ENCODE results near the gene EDN3.

The EDN3 gene

GRCh38 chr20:59295531-59295930, 4.9 kb upstream of the EDN3 start:
- Mint-ChIP-seq H3K4me3 (no peak overlapping the region), H3K27ac (no peak overlapping the region), H3K4me1 (ENCODE audit: low read depth) (peaks cover 3% of the 10 kb centered on the region), H3K36me3 (no peaks in the 10 kb centered on the region), H3K9me3 (ENCODE audit: low read depth) (no peaks in the 10 kb centered on the region), H3K27me3 (peaks cover 14% of the 10 kb centered on the region)

- Mint-ChIP-seq H3K27ac (no peak overlapping the region), H3K36me3 (no peaks in the 10 kb centered on the region), H3K4me3 (no peak overlapping the region), H3K27me3 (peaks cover 21% of the 10 kb centered on the region), H3K9me3 (ENCODE audit: low read depth) (no peaks in the 10 kb centered on the region), H3K4me1 (ENCODE audit: low read depth) (peaks cover 3% of the 10 kb centered on the region)
Measured at GRCh38 chr20:59297686-59298085, 2.7 kb upstream of the EDN3 start.

DNA sequence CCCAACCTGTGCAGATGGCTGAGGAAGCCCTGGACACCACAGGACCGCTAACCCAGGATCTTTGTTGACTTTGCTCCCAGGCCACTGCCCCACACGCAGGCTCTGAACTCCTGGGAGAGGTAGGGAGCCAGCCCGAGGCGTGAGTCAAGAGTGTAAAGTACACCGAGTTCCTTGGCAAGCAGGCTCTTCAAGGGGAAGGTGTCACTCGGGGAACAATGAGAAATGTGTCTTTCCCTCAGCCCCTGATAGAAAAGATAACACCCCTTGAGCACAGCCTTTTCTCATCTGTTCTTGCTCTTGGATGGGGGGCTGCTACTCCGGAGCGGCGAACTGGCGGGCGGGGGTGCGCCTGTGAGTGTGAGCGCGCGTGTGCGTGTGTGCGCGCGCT, 472 bp upstream of the EDN3 start:
- H3K4me1 Mint-ChIP-seq (ENCODE audit: low read depth), result peaks cover 8% of the 10 kb centered on the region
- no peak overlapping the region for H3K4me3 Mint-ChIP-seq
- peaks cover 26% of the 10 kb centered on the region for H3K27me3 Mint-ChIP-seq
- no peaks in the 10 kb centered on the region for H3K36me3 Mint-ChIP-seq
- H3K27ac Mint-ChIP-seq, result no peak overlapping the region
- no peaks in the 10 kb centered on the region for H3K9me3 Mint-ChIP-seq (ENCODE audit: low read depth)

GRCh38 chr20:59301343-59302007, 1.1 kb downstream of the EDN3 start:
- Mint-ChIP-seq H3K27ac (no peak overlapping the region), H3K9me3 (ENCODE audit: low read depth) (no peaks in the 10 kb centered on the region), H3K4me3 (no peak overlapping the region), H3K36me3 (no peaks in the 10 kb centered on the region), H3K4me1 (ENCODE audit: low read depth) (peaks cover 8% of the 10 kb centered on the region), H3K27me3 (peaks cover 23% of the 10 kb centered on the region)

DNA sequence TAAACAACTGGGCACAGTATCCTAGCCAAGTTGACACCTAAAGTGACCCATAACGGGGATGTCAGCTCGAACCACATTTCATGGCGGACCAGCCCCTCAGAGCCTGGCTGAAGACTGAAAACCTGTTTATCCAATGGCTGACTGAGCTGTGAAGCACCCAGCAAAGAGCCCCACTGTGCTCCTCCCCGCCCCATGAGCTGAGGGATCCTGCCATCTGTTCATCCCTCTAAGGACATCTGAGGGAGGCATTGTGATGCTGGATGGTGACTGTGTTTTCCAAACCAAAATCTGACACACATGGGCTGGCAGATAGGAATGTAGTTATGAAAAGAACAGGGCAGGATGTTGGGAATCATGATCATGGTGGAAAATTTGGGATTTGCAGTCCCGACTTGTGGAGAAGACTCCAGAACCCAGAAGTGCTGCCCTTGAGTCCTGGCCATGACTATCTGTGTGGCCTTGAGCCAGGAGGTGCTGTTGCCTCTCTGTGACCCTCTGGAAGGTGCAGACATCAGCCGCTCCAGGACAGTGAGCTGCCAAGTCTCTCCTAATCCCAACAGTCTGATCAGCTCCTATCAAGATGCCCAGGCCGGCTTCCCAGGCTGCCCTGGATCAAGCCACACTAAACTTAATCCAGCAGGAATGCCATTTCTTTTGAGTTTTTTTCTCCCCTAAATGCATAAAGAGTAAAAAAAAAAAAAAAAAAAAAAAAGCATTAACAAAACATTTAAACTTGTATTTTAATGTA, 5.7 kb downstream of the EDN3 start:
- Mint-ChIP-seq H3K27ac (no peak overlapping the region), H3K27me3 (peaks cover 10% of the 10 kb centered on the region), H3K4me1 (ENCODE audit: low read depth) (peaks cover 11% of the 10 kb centered on the region), H3K4me3 (no peak overlapping the region), H3K9me3 (ENCODE audit: low read depth) (no peaks in the 10 kb centered on the region), H3K36me3 (no peaks in the 10 kb centered on the region)

GRCh38 chr20:59307270-59307669, 6.9 kb downstream of the EDN3 start:
- no peaks in the 10 kb centered on the region for H3K36me3 Mint-ChIP-seq
- no peak overlapping the region for H3K4me3 Mint-ChIP-seq
- no peak overlapping the region for H3K27ac Mint-ChIP-seq
- peaks cover 11% of the 10 kb centered on the region for H3K4me1 Mint-ChIP-seq (ENCODE audit: low read depth)
- H3K9me3 Mint-ChIP-seq (ENCODE audit: low read depth), result no peaks in the 10 kb centered on the region
- H3K27me3 Mint-ChIP-seq, result peaks cover 8% of the 10 kb centered on the region

DNA sequence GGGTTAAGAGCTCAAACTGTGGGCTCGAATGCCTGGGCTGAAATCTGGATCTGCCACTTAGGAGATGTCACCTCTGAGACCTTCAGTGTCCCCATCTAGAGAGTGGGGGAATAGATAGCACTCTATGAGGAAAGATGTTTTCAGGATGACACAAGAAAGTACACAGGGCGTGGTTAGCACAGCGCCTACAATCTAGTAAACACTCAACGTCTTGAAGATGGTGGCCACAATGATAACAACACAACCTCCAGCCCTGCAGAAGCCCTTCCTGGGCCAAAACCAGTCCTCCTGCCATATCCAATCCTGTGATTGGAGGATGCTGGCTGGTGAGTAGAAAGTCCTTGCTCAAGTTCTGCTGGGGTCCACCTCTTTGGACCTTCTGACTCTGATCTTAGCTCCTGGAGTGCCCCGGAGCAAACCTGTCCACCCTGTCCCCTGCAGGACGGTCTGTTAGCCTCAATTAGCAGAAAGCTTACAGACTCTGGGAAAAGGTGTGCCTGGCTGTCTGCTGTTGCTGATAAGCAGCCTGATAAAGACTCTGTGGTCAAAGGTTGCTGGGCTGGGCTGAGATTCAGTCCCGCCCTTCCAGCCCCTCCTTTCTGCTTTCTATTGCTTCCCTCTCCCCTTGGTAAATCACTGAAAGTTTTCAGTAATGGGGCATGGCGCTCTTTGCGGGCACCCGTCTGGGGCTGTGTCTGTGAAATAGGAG, 8.2 kb downstream of the EDN3 start:
- peaks cover 7% of the 10 kb centered on the region for H3K4me1 Mint-ChIP-seq (ENCODE audit: low read depth)
- no peak overlapping the region for H3K4me3 Mint-ChIP-seq
- no peaks in the 10 kb centered on the region for H3K36me3 Mint-ChIP-seq
- H3K9me3 Mint-ChIP-seq (ENCODE audit: low read depth), result no peaks in the 10 kb centered on the region
- no peak overlapping the region for H3K27ac Mint-ChIP-seq
- peaks cover 4% of the 10 kb centered on the region for H3K27me3 Mint-ChIP-seq

DNA sequence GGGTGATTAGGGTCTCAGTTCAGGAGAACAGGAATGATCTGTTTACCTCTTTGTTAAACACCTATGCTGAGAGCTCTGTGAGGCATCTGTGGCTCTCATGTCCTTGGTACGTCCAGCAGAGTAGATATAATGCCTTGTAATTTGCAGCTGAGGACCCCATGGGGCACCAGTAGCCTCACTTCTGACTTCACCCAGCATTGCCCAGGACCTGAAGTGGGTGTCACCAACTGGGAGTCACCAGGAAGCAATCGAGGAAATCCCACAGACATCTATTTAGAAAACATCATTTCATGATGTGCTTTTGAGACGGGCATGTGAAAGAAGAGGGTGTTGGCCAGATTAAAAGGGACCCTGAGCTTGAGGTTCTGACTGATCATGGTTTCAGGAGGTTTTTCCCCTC, 8.8 kb downstream of the EDN3 start:
- Mint-ChIP-seq H3K4me1 (ENCODE audit: low read depth) (peaks cover 6% of the 10 kb centered on the region), H3K36me3 (no peaks in the 10 kb centered on the region), H3K27ac (no peak overlapping the region), H3K4me3 (no peak overlapping the region), H3K27me3 (peaks cover 3% of the 10 kb centered on the region), H3K9me3 (ENCODE audit: low read depth) (no peaks in the 10 kb centered on the region)

DNA sequence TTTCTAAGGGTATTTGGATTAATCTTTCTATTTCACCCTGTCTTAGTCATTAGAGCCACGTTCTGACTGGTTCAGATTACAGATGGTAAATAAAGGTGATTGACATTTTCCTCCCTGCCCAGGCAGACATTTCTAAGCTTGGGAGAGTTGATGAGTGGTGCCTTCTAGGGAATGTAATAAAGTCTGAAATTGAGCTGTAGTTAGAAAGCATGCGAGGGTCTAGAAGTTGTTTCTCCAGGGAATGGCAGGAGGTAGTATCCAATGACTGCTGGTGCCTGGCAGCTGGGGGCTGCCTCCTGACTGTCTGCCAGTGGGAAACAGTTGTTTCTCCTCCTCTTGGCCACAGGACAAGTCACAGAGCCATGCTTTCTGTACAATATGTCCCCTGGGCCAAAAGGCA, 14.6 kb downstream of the EDN3 start:
- H3K9me3 Mint-ChIP-seq (ENCODE audit: low read depth), result no peaks in the 10 kb centered on the region
- H3K27me3 Mint-ChIP-seq, result no peaks in the 10 kb centered on the region
- no peak overlapping the region for H3K4me3 Mint-ChIP-seq
- no peaks in the 10 kb centered on the region for H3K36me3 Mint-ChIP-seq
- no peak overlapping the region for H3K27ac Mint-ChIP-seq
- H3K4me1 Mint-ChIP-seq (ENCODE audit: low read depth), result no peaks in the 10 kb centered on the region

DNA sequence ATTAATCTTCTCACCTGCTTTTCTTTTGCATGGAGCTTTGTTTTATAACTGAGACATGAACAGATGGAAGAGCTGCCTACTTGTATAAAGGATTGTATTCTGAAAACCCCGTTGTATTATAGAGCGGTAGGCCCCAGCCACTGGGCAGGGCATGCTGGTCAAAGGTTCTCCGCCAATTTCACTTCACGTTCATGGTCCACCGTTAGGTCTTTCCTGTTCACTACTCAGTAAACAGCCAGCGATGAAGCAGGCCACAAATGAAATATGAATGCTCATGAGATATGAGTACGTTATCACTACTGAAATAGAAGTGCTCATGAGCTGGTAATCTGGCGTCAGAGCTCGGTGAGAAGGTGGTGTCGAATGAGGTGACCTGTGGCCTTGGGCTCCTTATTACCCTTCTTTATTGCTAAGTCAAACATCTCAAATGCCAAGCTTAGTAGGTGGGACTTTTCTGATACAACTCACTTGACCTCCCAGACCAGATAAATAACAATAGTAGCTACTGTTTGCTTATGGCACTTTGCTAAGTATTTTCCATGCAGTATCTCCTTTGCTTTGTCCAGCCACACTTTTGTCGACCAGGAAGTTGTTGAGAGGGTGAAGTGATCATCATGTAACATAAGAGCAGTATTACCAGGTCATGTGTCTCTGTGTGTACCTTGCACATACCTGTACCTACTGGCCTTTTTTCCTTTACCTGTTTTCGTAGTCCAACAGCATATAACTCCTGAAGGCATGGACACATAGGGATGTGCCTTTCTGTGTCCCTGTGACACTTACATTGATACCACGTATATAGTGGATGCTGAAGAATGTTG, 16.7 kb downstream of the EDN3 start:
- Mint-ChIP-seq H3K4me1 (ENCODE audit: low read depth) (no peaks in the 10 kb centered on the region), H3K27ac (no peak overlapping the region), H3K36me3 (no peaks in the 10 kb centered on the region), H3K27me3 (no peaks in the 10 kb centered on the region), H3K9me3 (ENCODE audit: low read depth) (no peaks in the 10 kb centered on the region), H3K4me3 (no peak overlapping the region)

- H3K36me3 Mint-ChIP-seq, result no peaks in the 10 kb centered on the region
- H3K4me1 Mint-ChIP-seq (ENCODE audit: low read depth), result no peaks in the 10 kb centered on the region
- no peak overlapping the region for H3K27ac Mint-ChIP-seq
- H3K27me3 Mint-ChIP-seq, result no peaks in the 10 kb centered on the region
- H3K4me3 Mint-ChIP-seq, result no peak overlapping the region
- H3K9me3 Mint-ChIP-seq (ENCODE audit: low read depth), result no peaks in the 10 kb centered on the region
Measured at GRCh38 chr20:59318201-59318790, 17.9 kb downstream of the EDN3 start.

DNA sequence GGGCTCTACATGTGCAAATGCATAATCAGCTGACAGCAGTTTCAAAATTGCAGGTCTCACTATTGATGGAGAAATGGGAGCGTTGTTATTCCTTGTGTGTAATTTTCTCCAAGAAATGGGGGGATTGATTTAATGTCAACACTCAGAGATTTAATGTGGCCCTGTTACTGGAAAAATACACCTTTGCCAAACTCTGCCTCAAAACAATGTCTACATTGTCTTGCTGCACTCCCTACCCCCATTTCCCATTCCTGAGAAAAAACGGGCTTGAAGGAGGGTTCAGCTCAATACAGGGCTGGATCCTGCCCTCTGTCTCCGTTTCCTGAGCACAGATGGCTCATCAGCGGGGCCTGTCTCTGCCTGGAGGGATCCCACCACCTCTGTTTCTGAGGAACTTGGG, 18.4 kb downstream of the EDN3 start:
- Mint-ChIP-seq H3K27me3 (no peaks in the 10 kb centered on the region), H3K9me3 (ENCODE audit: low read depth) (no peaks in the 10 kb centered on the region), H3K27ac (no peak overlapping the region), H3K4me1 (ENCODE audit: low read depth) (no peaks in the 10 kb centered on the region), H3K36me3 (no peaks in the 10 kb centered on the region), H3K4me3 (no peak overlapping the region)

DNA sequence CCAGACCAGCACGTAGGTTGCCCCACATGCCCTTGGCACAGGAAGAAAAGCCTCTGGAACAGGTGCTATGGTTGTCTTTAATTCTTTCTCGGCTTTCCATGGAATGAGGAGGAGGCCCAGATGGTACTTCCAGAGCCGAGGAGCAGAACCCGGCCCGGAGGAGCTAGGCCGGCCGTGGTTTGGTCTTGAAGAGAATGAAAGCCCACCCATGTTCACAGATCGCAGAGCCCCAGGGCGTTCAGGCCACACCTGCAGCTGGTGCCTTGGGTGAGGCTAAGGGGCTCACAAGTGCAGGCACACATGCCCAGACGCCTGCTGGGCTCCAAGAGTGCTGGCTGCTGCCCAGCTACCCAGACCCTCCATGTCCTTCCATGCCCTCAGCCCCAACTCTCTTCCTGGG, 20.0 kb downstream of the EDN3 start:
- Mint-ChIP-seq H3K27me3 (no peaks in the 10 kb centered on the region), H3K4me3 (no peak overlapping the region), H3K9me3 (ENCODE audit: low read depth) (no peaks in the 10 kb centered on the region), H3K27ac (no peak overlapping the region), H3K36me3 (no peaks in the 10 kb centered on the region), H3K4me1 (ENCODE audit: low read depth) (no peaks in the 10 kb centered on the region)

GRCh38 chr20:59320854-59321647, 20.6 kb downstream of the EDN3 start:
- Mint-ChIP-seq H3K36me3 (no peaks in the 10 kb centered on the region), H3K27me3 (no peaks in the 10 kb centered on the region), H3K4me1 (ENCODE audit: low read depth) (no peaks in the 10 kb centered on the region)

More at GRCh38 chr20:59320854-59321647, 20.6 kb downstream of the EDN3 start:
- no peaks in the 10 kb centered on the region for H3K9me3 Mint-ChIP-seq (ENCODE audit: low read depth)
- no peak overlapping the region for H3K27ac Mint-ChIP-seq
- H3K4me3 Mint-ChIP-seq, result no peak overlapping the region
